Coronary artery (tissue), 2 donors: ENCODE data around the gene FOXQ1.

Experiments used
- DNase-seq: peaks from one replicate; pipeline ENCODE4 v3.0.0-alpha.2; 2017; ENCODE audit warnings: low spot score
- H3K27ac ChIP-seq, 2 donors: fragments of 200-600 bp; sonication (generic); one replicate each; pipeline ENCODE4 v1.5.1; 2016 to 2019
- H3K4me3 ChIP-seq: fragments of 200-600 bp; sonication (generic); 2 replicates; pipeline ENCODE4 v1.5.1; 2016; ENCODE audit warnings: mild to moderate bottlenecking, moderate library complexity
- TF ChIP-seq, protein P1 (sequence below): fragments of 200-600 bp; sonication (generic); IDR thresholded peaks from one replicate; pipeline ENCODE4 v1.5.1; 2019; ENCODE audit warnings: antibody characterized with exemption

Gene FOXQ1, protein sequence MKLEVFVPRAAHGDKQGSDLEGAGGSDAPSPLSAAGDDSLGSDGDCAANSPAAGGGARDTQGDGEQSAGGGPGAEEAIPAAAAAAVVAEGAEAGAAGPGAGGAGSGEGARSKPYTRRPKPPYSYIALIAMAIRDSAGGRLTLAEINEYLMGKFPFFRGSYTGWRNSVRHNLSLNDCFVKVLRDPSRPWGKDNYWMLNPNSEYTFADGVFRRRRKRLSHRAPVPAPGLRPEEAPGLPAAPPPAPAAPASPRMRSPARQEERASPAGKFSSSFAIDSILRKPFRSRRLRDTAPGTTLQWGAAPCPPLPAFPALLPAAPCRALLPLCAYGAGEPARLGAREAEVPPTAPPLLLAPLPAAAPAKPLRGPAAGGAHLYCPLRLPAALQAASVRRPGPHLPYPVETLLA

DNA sequence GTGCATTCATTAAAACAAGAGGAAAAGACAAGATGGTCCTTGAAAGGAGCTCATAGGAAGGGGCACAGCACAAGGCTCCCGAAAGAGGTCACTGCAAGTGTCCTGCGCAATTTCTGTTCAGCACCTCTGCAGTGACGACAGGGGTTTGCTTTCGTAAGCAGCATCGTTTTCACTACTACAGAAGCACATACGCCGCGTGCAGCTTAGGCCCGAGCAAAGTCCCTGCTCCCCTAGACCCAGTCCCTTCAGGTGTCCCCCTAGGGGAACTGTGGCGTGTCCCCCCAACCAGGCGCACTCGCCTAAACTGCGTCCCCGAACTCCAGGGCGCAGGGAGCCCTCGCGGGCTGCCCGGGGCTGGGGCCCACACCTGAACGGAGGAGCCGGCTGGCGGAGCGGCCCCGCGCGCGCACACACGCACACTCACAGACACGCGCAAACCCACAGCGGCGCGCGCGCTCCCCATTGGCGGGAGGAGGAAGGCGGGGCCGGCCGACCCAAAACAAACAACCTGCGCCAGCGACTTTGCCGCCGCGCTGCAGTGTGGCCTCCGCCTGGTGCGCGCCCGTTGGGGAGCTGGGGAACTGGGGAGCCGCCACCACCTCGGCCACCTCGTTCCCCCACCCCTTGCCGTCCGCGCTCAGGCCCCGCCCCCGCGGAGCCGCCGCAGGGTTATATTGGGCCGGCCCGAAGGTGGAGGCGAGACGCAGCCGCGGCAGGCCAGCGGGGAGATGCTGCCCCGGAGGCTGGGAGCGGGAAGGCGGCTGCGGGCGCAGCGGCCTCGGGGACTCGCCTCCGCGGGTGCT is at the start of gene FOXQ1:
Gene FOXQ1, plus strand, starts transcription at position 699 of the 803 bp plus-strand sequence. CDS start 607 bp downstream, outside the sequence.
- peak within 1 kb of the TSS; percentile 69 for H3K4me3 ChIP-seq
- H3K27ac ChIP-seq, result no peak within 1 kb of the TSS
- DNase-seq, result no peak
- TF ChIP-seq, protein P1, sequence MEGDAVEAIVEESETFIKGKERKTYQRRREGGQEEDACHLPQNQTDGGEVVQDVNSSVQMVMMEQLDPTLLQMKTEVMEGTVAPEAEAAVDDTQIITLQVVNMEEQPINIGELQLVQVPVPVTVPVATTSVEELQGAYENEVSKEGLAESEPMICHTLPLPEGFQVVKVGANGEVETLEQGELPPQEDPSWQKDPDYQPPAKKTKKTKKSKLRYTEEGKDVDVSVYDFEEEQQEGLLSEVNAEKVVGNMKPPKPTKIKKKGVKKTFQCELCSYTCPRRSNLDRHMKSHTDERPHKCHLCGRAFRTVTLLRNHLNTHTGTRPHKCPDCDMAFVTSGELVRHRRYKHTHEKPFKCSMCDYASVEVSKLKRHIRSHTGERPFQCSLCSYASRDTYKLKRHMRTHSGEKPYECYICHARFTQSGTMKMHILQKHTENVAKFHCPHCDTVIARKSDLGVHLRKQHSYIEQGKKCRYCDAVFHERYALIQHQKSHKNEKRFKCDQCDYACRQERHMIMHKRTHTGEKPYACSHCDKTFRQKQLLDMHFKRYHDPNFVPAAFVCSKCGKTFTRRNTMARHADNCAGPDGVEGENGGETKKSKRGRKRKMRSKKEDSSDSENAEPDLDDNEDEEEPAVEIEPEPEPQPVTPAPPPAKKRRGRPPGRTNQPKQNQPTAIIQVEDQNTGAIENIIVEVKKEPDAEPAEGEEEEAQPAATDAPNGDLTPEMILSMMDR, result no peak

DNA sequence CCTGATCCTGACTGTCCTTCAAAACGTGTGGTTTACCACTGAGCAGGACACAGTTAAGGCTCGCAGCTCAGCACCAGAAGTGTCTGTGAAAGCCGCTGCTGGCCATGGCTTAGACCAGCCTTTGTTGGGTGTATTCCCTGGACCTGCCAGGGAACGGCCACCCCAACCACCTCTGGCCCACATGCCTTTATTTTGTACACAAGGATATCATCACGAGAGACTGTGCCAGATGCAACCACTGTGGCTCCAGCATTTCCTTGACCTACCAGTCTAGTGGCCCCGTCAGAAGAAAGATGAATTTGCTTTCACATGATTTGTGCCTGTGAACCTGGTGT is 49.2 kb upstream of the FOXQ1 start:
- DNase-seq, result no peak
- H3K4me3 ChIP-seq, result no peak overlapping the region
- TF ChIP-seq, protein P1, result no peak

GRCh38 chr6:1263039-1263849 is 48.7 kb upstream of the FOXQ1 start:
- TF ChIP-seq, protein P1, result no peak
- no peak overlapping the region for H3K27ac ChIP-seq
- DNase-seq, result no peak
- no peak overlapping the region for H3K4me3 ChIP-seq

More for the DNA sequence above, 49.2 kb upstream of the FOXQ1 start:
- H3K27ac ChIP-seq, result no peak overlapping the region

DNA sequence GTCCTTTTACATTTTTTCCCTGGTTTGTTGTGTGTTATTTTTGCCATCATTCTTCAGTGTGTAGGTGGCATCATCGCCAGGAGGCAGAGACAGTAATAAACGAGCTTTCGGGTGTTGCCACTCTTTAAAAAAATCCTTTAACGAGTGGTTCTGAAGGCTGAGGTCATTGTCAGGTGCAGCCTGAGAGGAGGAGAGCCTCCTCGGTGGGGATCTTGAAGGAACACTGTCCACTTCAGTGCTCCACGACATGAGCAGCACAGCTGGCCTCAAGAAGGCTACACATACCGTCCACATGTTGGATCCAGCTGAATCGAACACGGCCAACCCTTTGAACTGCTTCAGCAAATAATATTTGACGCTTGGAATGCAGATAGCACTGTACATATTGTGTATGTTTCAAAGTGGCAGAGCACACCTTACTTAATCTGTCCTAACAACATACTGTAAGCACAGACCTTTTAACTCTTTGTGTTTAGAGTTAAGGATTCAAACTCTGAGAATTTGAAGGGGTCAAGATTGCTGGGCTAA is 48.0 kb upstream of the FOXQ1 start:
- H3K4me3 ChIP-seq, result no peak overlapping the region
- no peak for DNase-seq
- H3K27ac ChIP-seq, result no peak overlapping the region
- TF ChIP-seq, protein P1, result no peak

- TF ChIP-seq, protein P1, result no peak
Observed at GRCh38 chr6:1264619-1265445, 47.1 kb upstream of the FOXQ1 start.

DNA sequence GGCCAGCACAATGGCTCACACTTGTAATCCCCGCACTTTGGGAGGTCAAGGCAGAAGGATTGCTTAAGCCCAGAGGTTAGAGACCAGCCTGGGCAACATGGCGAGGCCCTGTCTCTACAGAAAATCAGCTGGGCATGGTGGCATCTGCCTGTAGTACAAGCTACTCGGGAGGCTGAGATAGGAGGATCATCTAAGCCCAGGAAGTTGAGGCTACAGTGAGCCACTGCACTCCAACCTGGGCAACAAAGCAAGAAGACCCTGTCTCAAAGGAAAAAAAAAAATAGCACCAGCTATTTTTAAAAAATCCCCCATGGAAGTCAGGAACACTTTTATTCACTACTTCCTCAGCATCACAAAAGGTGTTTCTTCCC is 45.2 kb upstream of the FOXQ1 start:
- H3K27ac ChIP-seq, result no peak overlapping the region
- no peak for DNase-seq
- TF ChIP-seq, protein P1, result no peak
- no peak overlapping the region for H3K4me3 ChIP-seq

More at GRCh38 chr6:1264619-1265445, 47.1 kb upstream of the FOXQ1 start:
- no peak overlapping the region for H3K4me3 ChIP-seq
- no peak for DNase-seq
- H3K27ac ChIP-seq, result no peak overlapping the region
